OCI-M1 (cell line): ENCODE results near the gene FAM78B.

ENCODE experiments used
- DNase-seq: peaks from one replicate; lab custom pipeline; 2025; lab: John Stamatoyannopoulos, UW

Gene FAM78B

DNA sequence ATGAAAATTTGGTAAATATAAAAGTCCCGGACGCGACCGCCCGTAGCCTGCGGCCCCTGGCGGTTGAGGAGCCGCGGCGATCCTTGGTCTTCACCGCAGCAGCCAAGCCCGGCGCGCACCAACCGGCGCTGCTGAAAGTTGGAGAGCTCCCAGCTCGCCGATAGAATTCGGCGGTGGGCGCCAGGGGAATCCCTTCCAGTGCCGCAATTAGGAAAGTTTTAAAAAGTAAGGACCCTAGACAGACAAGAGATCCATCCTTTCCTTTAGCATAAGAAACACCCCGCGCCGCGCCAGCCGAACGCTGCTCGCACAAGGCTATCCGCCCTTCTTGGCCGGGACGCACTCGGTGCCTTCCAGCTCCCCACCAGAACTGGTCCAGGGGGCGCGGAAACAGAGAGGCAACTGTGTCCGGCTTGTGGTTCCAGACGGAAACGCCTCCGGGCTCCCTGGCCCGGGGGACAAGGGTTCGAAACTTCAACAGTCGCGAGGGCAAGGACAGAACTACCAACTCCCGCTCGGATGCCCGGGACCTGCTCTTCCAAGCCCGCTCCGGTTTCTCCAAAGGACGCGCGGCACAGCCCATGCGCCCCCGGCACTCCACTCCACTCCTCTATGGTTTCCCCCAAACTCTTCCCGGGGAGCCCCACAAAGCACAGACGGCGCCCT is 1.7 kb downstream of the FAM78B start:
- DNase-seq, result no peak

DNA sequence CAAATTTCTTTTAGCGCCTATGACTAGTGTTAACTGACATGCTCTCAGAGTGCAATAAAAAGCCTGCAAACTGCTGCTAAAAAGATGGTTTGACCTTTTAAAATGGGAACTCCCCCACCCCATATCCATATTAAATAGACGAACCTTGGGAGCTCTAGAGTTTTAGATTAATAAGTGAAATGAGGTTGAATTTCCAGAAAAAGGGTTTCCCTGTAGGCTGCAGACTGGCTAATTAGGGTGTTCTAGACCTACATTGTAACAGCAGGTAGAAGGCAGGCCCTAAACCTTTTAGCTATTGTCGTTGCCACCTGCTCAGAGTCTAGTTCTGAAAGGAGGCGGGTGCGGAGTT is 2.2 kb downstream of the FAM78B start:
- DNase-seq, result no peak

DNA sequence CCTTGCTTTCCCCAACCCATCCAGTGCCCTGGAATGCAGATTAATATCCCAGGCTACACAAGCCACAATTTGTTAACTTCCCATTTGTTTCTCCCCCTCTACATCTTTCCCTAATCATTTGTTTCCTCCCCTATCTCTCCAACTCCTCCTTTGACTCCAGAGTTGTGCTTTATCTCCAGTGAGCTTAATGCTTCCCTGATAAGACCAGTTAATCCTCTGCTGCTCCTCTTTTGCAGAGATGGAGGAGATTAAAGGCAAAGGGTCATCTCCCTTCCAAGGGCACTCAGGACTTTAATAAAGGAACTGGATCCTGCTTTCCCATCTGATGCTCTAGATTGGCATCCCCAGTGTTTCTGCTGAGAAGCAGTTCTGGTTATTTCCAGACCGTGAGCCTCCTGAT is 7.1 kb downstream of the FAM78B start:
- no peak for DNase-seq

DNA sequence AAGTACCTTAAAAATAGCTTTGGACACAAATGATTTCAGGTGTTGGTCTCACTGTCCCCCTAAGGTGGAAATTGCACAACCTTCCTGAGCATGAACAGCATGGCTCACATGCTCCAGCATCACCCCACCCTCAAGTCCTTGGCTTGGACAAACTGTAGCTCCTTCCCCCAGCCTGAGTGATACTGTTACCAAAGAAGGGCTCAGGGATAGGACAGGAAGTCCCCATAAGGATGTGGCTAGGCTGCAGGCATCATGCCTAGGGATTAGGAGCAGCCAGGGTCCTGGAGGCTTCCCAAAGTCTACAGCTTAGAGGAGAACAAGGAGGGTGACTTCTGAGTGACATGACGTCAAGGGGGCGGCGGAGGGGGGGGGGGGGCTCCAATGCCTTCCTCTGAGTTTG is 10.1 kb downstream of the FAM78B start:
- DNase-seq, result no peak

DNA sequence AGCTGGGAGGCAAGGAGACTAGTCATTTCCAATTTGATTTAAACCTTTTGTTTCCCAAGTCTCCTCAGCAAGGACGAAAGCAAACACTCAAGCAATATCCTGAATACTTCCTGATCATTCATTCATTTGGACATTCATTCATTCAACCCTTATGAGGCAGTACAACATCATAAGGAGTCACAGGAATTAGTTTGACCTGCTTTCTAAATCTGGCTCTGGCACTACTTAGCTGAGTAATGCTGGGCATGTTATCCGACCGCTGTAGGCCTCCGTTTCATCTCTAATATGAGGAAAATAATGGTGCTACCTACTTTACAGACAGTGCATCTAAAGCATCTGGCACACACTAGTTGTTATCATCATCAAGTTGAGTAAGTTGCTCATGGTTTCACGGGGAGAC is 11.7 kb downstream of the FAM78B start:
- no peak for DNase-seq

DNA sequence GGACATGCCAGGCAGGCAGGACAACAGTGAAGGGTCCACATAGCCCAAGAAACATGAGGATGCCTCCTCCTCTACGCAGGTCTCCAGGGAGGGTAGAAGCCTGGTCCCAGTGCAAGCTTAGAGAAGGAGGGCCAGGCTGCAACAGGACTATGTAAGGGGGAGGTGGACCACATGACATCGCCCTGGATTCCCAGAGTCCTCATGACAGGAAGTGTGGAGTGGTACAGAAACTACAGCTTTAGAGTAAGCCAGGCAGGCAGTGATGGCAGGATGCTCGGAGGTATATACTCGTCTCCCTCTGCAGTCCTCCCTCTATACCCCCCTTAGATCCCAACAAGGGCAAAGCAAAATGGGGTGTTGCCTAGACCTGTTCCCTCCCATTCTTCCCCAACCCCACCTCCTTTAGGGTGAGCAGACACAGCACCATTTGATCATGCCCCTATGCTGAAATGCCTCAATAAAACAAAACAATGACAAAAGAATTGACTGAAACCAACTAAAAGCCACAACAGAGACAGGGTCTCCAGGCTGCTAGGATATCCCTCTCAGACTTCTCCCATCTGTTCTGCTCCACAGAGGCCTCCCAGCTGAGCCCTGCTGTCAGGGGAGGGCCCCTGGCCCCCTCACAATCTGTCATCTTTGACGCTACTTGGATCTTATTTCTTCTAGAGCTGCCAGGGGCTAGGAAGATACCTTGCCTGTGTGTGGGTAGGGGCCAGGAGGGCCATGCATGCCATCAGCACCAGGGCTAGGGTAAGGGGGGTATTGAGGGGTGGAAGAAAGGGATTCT is 13.1 kb downstream of the FAM78B start:
- DNase-seq, result no peak

DNA sequence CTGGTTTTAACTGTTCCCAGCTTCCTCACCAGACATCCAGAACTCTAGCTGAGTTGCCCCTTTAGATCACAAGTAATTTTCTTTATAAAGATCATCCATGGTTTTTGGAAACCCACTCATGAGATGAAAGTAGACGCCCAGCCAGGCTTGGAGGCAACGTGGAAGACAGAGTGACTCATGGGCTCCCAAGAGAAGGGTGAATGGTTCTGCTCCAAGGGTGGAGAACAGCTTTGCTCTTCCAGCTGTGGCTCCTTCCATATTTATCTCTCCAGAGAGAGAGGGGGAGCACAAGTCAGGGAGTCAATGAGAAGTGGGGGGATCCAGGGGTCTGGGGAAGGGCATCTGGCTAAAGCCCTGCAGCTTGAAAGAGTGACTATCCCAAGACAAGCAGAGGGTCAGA is 13.8 kb downstream of the FAM78B start:
- DNase-seq, result no peak

DNA sequence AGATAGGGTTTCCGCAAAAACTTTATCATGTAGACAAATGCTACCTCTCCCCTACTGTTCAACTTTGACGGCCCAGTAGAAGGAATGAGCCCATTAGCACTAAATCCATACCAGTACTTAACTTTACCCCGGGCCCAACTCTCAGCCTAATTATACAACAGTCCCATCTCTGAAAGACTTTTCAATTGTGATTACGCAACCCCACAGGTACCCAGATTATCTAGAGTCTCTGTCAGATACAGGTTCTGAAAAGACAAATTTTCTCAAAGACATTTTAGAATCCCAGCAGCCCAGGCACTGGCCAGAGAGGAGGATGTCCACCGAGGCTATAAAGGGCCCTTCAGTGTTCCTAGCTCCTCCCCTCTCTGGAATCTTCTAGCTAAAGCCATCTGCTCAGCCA is 15.0 kb downstream of the FAM78B start:
- no peak for DNase-seq

DNA sequence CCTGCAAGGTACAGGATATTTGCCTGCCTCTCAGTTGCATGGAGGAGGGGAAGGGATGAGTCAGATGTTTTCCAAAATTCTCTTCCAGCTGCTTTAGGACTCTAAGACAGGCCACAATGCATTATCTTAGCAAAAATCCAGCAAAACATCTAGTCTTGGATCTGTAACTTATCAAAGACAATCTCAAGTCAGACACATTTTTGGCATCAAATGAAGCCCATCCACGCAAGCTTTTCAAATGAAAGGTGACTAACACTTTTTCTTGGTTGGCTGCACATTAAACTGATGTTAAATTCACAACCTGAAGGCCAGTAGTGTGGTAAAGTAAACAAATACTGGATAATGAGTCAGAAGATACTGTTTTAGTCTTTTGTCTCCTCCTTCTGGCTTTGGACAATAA is 21.3 kb downstream of the FAM78B start:
- DNase-seq, result no peak

DNA sequence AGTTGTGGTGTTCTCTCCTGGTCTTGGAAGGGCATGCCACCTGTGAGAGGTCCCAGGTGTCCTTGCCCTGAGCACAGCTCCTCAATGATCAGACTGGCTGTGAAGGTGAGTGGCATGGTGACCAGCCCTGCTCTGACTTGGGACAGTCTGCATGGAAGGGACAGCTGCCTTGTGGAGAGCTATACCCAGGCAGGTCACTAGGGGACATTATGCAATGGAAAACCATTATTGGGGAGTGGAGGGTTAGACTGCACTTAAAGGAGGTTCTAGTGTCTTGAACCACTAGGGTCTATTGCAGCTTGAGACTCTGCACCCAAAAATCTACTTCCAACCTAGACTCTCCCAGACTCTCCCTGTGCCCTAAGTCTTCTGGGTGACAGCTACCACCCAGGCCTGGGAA is 24.8 kb downstream of the FAM78B start:
- no peak for DNase-seq

DNA sequence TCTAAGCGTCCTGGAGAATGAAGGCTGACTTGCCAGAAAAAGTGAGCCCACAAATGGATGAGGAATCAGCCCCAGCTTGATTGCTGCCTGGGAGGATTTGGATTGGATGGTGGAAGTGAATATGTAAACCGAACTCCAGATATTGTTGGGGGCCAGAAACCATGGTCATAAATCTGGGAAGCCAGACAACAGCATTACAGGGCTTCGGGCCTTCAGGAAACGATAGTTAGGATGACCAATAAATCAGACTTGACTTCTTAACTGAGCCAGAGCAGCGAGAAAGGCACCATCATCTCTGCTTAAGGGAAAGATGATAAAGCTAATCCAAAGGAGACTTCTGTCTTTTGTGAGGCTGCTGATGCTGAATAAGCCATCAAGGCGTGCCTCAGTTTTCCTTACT is 26.6 kb downstream of the FAM78B start:
- no peak for DNase-seq

DNA sequence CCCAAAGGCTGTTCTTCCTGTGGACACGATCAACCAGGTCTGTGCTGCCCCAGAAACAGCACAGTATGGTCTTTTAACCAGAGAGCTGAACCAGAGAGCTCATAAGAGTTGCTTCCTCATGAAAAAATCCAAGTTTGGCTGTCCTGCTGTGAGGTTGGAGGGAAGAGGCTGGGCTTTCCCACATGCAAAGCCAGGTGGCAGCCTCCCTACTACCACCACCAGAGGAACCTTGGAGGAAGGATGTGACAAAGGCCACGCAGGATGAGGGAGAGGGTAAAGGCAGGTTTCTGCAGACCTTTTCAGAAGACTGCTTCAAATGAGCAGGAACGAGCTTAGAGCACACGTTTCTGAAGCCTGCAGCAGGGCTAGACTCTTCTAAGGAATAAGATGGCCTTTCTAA is 27.1 kb downstream of the FAM78B start:
- no peak for DNase-seq

DNA sequence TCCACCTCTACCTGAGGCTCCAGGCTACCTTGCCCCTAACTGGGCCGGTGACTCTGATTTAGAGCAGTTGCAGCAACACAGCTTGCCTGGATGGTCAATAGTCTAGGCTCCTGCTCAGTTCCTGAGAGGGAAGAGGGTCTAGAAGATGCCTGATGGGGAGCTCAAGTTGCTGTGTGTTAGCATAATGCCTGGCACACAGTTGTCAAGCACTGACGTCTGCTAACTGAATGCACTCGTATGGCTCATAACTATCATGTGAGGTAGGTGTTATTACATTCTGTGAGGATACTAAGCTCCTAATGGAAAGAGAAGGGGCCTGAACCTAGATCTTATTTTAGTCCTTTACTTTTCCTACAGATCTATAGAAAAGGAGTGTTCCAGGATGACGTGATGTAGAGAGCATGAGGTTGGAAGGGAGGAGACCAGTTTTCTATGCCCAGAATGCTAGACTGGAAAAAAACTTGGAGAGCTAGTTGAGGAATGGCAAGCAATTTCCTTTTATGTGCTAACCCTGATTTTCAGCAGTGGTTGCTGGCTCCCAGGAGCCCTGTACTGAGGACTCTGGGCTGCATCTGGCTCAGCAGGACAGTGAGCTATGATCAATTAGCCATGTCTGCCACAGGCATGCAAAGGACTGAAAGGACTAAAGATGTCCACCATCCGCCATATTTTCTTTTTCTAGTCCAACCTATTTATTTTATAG is 30.0 kb downstream of the FAM78B start:
- DNase-seq, result no peak

DNA sequence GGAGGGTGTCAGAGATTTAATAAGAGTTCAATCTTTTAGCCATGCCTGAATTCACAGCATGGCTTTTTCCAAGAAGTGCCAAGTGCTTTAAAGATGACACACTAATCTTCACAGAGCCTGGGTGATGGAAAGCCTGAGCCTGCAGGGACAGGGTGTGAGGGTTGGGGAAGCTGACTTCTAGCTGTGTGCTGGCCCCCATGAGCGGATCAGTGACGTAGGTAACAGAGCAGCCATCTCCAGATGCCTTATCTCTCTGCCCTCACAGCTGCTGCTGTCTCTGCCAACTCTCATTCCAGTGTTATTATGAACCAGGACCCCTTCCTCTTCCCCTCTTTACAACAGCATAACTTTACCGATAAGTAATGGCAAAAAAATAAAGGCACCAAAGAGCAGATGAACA is 30.6 kb downstream of the FAM78B start:
- DNase-seq, result no peak

DNA sequence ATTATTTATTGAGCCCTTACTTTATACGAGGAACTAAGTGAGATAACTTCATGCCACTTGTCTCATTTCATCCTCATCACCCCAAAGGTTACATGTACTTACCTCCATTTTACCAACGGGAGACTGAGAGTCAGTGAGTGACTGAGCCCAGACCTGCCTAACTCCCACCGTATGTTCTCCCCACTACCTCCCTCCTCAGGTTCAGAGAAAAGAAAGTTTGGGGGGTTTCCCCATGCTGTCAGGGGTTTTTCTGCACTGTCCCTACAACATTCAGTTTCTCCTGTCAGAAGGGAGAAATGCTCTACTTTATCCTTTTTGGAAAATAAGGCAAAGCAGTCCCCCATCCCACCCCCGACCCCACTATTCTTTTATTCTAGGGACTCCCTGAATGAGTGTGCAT is 32.9 kb downstream of the FAM78B start:
- DNase-seq, result no peak

DNA sequence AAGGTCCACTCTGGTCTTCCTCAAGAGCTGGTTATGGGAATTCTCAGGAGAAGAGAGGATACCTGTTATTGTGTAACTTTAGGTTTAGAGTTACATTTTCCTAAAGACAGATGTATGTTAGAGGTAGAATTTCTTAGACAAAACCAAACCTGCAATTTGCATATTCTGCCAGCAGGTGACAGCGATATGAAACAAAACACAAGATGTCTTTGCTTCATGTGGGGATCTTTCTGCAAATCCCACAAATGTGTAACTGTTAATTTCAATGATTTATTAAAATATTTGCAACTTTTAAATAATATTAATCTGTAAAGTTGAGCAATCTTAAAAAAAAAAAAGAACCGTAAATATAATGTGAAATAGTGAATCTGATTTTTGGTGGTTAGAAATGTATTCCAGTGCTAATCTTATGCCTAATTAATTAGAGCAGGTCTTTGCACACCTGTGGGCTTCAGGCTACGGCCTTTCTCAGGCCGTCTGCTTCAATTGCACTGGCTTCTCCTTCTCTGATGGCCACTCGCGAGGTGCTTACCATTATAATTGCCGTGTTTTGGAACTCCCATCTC is 33.4 kb downstream of the FAM78B start:
- DNase-seq, result peak; percentile 20

DNA sequence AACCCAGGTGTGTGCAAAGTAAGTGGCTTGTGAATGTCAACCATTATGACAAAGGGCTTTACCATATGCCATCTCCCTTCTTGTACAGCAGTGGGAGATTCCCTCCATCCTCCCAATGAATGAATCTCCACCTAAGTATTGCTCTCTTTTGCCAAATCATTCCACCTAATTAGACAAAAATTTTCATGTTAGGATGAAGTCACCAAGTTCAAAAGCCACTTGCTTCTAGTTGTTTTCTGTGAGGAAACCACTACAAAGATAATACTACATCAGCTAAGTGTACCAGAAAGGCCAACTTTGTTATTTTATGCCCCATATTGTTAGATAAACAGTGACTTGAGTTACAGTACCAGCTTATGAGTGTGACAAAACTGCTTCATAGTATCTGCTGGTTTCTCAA is 34.3 kb downstream of the FAM78B start:
- DNase-seq, result no peak

DNA sequence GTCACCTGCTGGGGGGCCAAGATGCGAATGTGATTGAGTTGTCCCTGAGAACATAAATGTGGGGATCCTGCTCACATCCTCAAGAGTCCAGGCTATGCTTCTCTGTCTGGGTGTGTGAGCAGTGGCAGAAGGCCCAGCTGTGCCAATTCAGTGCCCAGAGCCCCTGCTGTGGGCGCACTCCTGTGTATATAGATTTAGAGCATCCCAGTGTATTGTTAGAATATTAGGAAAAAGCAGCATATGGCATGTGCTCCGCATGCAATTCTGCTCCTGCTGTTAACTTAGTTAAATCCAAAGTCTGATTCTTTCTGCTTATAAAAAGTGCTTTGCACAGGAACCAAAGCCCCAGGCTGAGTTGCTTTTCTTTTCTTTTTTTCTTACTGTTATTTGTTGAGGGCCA is 37.8 kb downstream of the FAM78B start:
- no peak for DNase-seq

DNA sequence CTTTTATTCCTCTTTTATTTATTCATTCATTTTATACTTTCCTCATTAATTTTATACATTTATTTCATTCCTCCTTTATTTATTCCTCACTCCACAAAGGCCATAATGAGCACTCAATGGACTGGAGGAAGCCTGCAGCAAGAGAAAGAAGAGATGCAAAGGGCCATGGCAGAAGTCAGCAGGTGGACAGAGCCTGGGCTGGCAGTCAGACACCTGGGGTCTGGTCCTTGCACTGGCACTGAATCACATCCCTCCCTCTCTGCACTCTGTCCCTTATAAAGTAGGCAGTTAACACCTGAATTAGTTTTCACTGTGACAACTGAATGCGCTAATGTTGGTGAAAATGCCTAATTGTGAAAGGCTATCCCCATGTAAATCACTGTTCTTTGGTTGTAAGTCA is 38.6 kb downstream of the FAM78B start:
- no peak for DNase-seq

DNA sequence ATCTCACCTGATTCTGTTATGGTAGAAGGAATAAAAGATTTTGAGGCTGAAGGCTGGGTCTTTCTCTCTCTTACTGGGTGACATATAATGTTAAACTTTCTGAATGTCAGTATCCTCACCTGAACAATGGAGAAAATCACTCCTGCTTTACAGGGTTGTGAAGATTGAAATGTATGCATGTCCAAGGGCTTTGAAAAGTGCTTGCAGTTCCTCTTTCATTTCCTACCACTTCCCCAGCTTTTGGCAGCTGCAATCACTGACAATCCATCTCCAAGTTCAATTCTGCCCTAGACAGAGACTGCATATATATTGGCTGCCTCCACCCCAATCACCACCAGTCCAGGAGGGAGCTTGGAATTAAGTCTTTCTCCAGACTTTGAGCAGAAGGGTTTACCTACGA is 39.8 kb downstream of the FAM78B start:
- no peak for DNase-seq

DNA sequence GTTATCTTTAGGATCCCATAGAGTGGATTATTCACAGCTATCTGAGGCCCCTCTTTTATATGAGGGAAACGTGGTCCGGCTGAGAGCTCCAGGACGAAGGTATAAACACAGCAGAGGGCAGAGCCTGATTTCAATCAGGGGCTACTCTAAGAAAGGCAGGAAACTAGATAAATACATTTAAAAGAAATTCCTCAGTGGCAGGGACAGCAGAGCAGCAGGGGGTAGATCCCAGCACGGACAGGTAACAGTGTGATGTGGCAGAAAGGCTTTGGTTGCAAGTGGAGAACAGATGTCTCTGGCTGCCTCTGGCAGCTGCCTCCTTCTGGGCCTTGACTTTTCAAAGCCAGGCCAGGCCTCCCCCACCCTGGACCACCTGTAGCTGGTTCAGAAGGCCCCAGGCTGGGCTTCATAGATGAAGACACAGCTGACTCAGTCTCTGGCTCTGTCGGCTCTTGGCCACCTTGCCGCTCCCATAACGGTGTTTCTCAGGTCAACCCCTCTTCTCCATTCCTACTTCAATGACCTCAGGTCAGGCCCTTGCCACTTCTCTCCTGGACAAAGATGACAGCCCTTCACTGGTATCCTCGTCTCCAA is 43.8 kb downstream of the FAM78B start:
- DNase-seq, result no peak

DNA sequence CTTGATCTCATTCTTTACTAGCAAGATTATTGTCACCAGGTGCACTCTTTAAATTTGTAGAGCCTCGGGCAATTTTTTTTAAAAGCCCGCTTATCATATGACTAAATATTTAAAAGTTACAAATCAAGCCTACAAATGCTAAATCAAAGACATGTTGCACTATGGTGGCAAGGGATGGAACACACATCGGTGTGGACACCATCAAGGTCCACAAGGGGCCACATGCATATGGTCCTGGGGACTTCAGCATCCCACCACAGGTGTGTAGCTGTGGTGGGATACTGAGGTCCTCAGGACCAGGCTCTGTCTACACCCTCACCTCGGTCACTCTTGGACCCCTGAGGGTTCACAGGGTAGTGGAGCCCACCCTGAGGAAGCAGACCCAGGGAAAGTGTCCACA is 45.8 kb downstream of the FAM78B start:
- DNase-seq, result no peak

DNA sequence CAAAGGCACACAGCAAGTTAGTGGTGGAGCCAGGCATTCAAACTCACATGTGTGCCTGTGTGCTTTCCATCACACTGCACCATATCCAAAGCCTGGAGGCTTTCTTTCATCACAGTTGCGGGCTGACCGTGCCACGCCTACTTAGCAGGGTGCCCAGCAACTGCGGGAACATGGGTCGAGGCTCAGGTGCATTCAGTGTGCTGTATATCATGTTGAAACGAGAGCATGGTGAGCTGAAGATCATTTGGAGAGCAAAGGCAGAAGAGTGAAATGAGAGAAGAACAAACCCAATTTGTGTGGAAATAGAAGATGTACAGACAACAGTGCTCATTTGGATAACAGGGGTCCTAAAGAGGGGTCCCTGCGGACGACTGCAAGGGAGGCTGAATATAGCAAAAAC is 46.5 kb downstream of the FAM78B start:
- no peak for DNase-seq
